Measurements from ENCODE around the gene FAM204A.

- no peak for TF ChIP-seq CAMTA2 (CRISPR knock-in tag; IDR thresholded peaks at IDR 0.05; ENCODE audit: borderline replicate concordance)
- TF ChIP-seq ZKSCAN8 (CRISPR knock-in tag; IDR thresholded peaks at IDR 0.05; ENCODE audit: borderline replicate concordance): no peak
- no peak for TF ChIP-seq ZNF468 (CRISPR knock-in tag; IDR thresholded peaks at IDR 0.05)
- no peak for TF ChIP-seq ATF6 (CRISPR knock-in tag; conservative IDR thresholded peaks at IDR 0.05)
- no peak for TF ChIP-seq JUN (CRISPR knock-in tag; IDR thresholded peaks at IDR 0.05)
- no peak for TF ChIP-seq IRF9 (CRISPR knock-in tag; IDR thresholded peaks at IDR 0.05; ENCODE audit: borderline replicate concordance)
- TF ChIP-seq POLR2AphosphoS2 (IDR thresholded peaks at IDR 0.05; ENCODE audit: low read depth, low read length): no peak
- TF ChIP-seq YY1 (IDR thresholded peaks at IDR 0.05; ENCODE audit: insufficient read depth, insufficient replicate concordance, low read depth, low read length): no peak
- TF ChIP-seq RELA (CRISPR knock-in tag; IDR thresholded peaks at IDR 0.05): no peak
- TF ChIP-seq SETDB1 (CRISPR knock-in tag; IDR thresholded peaks at IDR 0.05; ENCODE audit: borderline replicate concordance): no peak
- TF ChIP-seq GLI4 (CRISPR knock-in tag; IDR thresholded peaks at IDR 0.05; ENCODE audit: borderline replicate concordance): no peak
- no peak for TF ChIP-seq ZNF20 (CRISPR knock-in tag; IDR thresholded peaks at IDR 0.05)
Measured at GRCh38 chr10:118355234-118355633, 13.1 kb upstream of the FAM204A start.
